Fibroblast of lung (primary cell): Measurements from ENCODE around the gene CAPN13. TPM values are rescaled to one million over a fixed set of nuclear protein-coding genes. Genes with fewer than 3 reads are reported as not detected.

ENCODE experiments used
- DNase-seq, 2 donors: peaks; one replicate each; pipeline versions ENCODE4 v3.0.0 to v3.0.0-alpha.2; 2010; ENCODE audit warnings: low read depth in 2 of 2
- H2AFZ ChIP-seq: 2 replicates; pipeline ENCODE4 v1.5.1; 2012; ENCODE audit warnings: low read length, control low read depth, inconsistent platforms
- H3K27ac ChIP-seq: 2 replicates; pipeline ENCODE4 v1.5.1; 2011; ENCODE audit warnings: low read length, control low read depth; ENCODE audit not compliant: insufficient read depth
- H3K27me3 ChIP-seq: 2 replicates; pipeline ENCODE4 v1.5.1; 2011; ENCODE audit warnings: mild to moderate bottlenecking, low read length; ENCODE audit not compliant: control insufficient read depth, insufficient read depth
- H3K36me3 ChIP-seq: 2 replicates; pipeline ENCODE4 v1.5.1; 2011; ENCODE audit warnings: low read length; ENCODE audit not compliant: control insufficient read depth, insufficient read depth
- H3K4me1 ChIP-seq: 2 replicates; pipeline ENCODE4 v1.5.1; 2011; ENCODE audit warnings: low read length; ENCODE audit not compliant: control insufficient read depth, insufficient read depth; ENCODE audit errors: extremely low read depth
- H3K4me2 ChIP-seq: 2 replicates; pipeline ENCODE4 v1.5.1; 2011; ENCODE audit warnings: low read length, control low read depth; ENCODE audit not compliant: insufficient read depth; ENCODE audit errors: extremely low read depth
- H3K4me3 ChIP-seq, 4 experiments: fragments of 200-600 bp in 1 of 4; sonication (generic) in 1 of 4; replicated peaks in 1 of 4; 2 replicates each; pipeline ENCODE4 v1.5.1; 2011 to 2016; ENCODE audit warnings: low read length in 4 of 4, low read depth in 3 of 4, mild to moderate bottlenecking in 3 of 4, control low read depth in 2 of 4, inconsistent platforms in 1 of 4, mixed read lengths in 1 of 4; ENCODE audit not compliant: insufficient read depth in 1 of 4; ENCODE audit errors: control extremely low read depth in 1 of 4
- H3K79me2 ChIP-seq: 2 replicates; pipeline ENCODE4 v1.5.1; 2012; ENCODE audit warnings: mild to moderate bottlenecking, low read length, inconsistent platforms; ENCODE audit not compliant: control insufficient read depth, insufficient read depth
- H3K9ac ChIP-seq: 2 replicates; pipeline ENCODE4 v1.5.1; 2011; ENCODE audit warnings: mild to moderate bottlenecking, low read length, control low read depth; ENCODE audit not compliant: insufficient read depth
- H3K9me3 ChIP-seq: 2 replicates; pipeline ENCODE4 v1.5.1; 2012; ENCODE audit warnings: low read depth, low read length; ENCODE audit not compliant: control insufficient read depth, insufficient read depth
- H4K20me1 ChIP-seq: 2 replicates; pipeline ENCODE4 v1.5.1; 2011; ENCODE audit warnings: low read length; ENCODE audit not compliant: control insufficient read depth, insufficient read depth; ENCODE audit errors: extremely low read depth
- EZH2 ChIP-seq: IDR thresholded peaks from 2 replicates; pipeline ENCODE4 v1.5.1; 2012; ENCODE audit warnings: low read length, control low read depth, mild to moderate bottlenecking; ENCODE audit errors: missing control alignments
- polyA plus RNA-seq, 2 donors: library from polyadenylated mRNA; depleted of rRNA in 1 of 2; stranded (reverse) in 1 of 2; unstranded in 1 of 2; fragments of >200 nt; gene quantifications; 2 replicates each; pipeline ENCODE4 v1.2.1, GENCODE V29; 2011 to 2012; ENCODE audit warnings: missing spikeins in 1 of 2
- total RNA-seq: library from RNA; depleted of rRNA; stranded (reverse); fragments of >200 nt; gene quantifications from 2 replicates; pipeline ENCODE4 v1.2.1, GENCODE V29; 2014
- TF ChIP-seq, protein P1 (sequence below), 2 donors: IDR thresholded peaks in 1 of 2; conservative IDR thresholded peaks in 1 of 2; 1 replicate in 1 of 2; 2 replicates in 1 of 2; pipeline ENCODE4 v1.5.1; 2011 to 2012; ENCODE audit warnings: low read length in 2 of 2, control low read depth in 1 of 2, inconsistent platforms in 1 of 2, low read depth in 1 of 2, mild to moderate bottlenecking in 1 of 2

The CAPN13 gene
- total and polyA plus RNA-seq, 2 donors (not counting 1 experiment from before 2014, with no cell fraction given) = not detected

DNA sequence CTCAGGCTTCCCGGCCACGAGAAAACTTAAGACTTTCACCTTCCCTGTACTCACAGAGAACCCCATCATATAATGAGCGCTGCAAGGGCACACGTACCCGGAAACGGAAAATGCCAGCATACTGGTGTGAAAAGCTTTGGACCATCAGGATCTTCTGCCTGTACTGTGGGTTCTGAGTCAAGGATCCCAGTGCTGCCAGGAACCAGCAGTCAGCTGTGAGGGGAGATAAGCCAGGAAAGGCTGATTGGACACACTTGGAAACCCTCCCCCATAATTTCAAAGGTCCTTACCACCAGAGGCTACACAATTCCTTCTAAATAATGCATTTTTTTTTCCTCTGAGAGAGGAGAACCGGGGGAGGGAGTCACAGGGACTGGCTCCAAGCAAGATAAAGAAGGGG is 31.4 kb downstream of the CAPN13 start:
- Histone ChIP-seq H2AFZ (no peak overlapping the region), H3K36me3 (no peaks in the 10 kb centered on the region), H4K20me1 (no peaks in the 10 kb centered on the region), H3K79me2 (no peaks in the 10 kb centered on the region), H3K4me2 (no peak overlapping the region), H3K4me1 (no peaks in the 10 kb centered on the region), H3K27ac (no peak overlapping the region), H3K9ac (no peak overlapping the region), H3K27me3 (no peaks in the 10 kb centered on the region), H3K4me3 (no peak overlapping the region), H3K9me3 (no peaks in the 10 kb centered on the region)
- DNase-seq = no peak
- TF ChIP-seq, protein P1, sequence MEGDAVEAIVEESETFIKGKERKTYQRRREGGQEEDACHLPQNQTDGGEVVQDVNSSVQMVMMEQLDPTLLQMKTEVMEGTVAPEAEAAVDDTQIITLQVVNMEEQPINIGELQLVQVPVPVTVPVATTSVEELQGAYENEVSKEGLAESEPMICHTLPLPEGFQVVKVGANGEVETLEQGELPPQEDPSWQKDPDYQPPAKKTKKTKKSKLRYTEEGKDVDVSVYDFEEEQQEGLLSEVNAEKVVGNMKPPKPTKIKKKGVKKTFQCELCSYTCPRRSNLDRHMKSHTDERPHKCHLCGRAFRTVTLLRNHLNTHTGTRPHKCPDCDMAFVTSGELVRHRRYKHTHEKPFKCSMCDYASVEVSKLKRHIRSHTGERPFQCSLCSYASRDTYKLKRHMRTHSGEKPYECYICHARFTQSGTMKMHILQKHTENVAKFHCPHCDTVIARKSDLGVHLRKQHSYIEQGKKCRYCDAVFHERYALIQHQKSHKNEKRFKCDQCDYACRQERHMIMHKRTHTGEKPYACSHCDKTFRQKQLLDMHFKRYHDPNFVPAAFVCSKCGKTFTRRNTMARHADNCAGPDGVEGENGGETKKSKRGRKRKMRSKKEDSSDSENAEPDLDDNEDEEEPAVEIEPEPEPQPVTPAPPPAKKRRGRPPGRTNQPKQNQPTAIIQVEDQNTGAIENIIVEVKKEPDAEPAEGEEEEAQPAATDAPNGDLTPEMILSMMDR (conservative IDR thresholded peaks at IDR 0.05 in 1 of 2, IDR thresholded peaks at IDR 0.05 in 1 of 2; ENCODE audit: low read depth in 1 of 2, low read length in 2 of 2) = no peak
- TF ChIP-seq EZH2 = no peak

DNA sequence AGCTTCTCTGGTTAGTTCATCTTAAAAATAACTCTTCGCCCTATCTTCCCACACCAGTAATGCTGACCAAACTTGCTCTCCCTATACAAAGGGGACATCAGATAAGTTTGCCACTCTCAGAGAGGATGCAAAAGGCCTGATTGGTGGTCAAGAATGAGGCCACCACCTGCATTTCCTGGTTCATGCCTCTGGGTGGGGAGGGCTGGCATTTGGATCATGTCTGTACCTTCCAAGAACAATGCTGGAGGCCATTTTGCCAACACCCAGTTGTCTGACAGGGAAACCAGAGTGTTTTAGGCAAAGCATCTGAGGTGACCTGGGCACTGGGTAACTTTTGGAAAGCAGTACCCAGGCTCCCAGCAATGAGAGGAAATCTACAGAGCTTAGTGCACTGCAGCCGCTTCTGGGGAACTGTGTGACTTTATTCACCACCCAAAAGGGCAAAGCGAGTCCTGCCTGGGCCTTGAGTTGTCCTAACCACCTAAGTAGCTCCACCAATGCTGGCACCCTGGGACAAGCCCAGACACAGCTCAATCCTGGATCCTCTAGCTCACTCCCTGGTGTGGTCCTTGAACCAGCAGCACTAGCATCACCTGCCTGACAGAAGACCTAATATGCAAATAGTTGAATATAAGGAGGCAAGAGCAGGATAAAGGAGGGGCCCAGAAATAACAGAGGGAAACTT is 35.1 kb downstream of the CAPN13 start:
- Histone ChIP-seq H3K9me3 (no peaks in the 10 kb centered on the region), H3K27me3 (no peaks in the 10 kb centered on the region), H4K20me1 (no peaks in the 10 kb centered on the region), H3K9ac (no peak overlapping the region), H3K4me3 (no peak overlapping the region), H3K4me2 (no peak overlapping the region), H2AFZ (no peak overlapping the region), H3K79me2 (no peaks in the 10 kb centered on the region), H3K27ac (no peak overlapping the region), H3K36me3 (no peaks in the 10 kb centered on the region), H3K4me1 (no peaks in the 10 kb centered on the region)
- DNase-seq = no peak
- TF ChIP-seq, protein P1 (conservative IDR thresholded peaks at IDR 0.05 in 1 of 2, IDR thresholded peaks at IDR 0.05 in 1 of 2; ENCODE audit: low read depth in 1 of 2, low read length in 2 of 2) = no peak
- TF ChIP-seq EZH2 = no peak

DNA sequence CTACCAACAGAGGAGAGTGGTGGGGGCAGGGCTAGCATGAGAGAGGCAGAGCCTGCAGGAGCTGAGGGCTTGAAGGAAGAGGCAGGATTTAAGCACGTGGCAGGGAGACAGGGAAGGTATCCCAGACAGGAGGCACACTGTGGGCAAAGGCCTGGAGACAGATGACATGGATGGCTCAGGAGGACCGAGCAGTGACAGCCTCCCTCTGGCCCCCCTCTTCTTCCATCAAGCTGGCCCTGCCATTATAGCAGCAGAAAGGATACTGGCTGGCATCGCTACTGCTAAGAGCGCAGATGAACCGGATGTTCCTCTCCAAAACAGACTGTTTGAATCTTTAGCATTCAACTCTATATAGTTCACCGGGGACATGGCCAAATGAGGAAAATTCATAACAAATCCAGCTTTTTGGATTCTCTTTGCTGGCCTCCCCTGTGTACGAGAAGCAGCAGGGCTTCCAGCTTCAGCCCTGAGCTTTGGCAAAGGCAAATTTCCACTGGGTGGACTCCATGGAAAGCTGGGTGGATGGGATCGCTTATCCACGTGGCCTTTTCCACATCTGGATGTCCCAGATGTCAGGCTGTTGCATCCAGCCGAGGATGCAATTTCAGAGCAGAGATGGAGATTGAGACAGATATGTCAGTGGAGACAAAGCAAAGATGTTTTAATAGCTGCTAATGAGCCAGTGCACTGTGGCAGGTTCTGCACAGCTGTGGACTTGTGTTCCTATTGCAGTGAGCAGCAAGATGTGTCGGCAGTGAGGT is 36.2 kb downstream of the CAPN13 start:
- TF ChIP-seq EZH2 = no peak
- TF ChIP-seq, protein P1 (conservative IDR thresholded peaks at IDR 0.05 in 1 of 2, IDR thresholded peaks at IDR 0.05 in 1 of 2; ENCODE audit: low read depth in 1 of 2, low read length in 2 of 2) = no peak
- H3K9ac ChIP-seq = no peak overlapping the region
- H3K4me1 ChIP-seq = no peaks in the 10 kb centered on the region
- no peaks in the 10 kb centered on the region for H3K79me2 ChIP-seq
- H3K36me3 ChIP-seq = no peaks in the 10 kb centered on the region
- no peak for DNase-seq
- H3K4me2 ChIP-seq = no peak overlapping the region
- H3K9me3 ChIP-seq = no peaks in the 10 kb centered on the region
- no peak overlapping the region for H3K27ac ChIP-seq
- no peak overlapping the region for H3K4me3 ChIP-seq
- no peak overlapping the region for H2AFZ ChIP-seq
- H4K20me1 ChIP-seq = no peaks in the 10 kb centered on the region
- H3K27me3 ChIP-seq = peaks cover under 1% of the 10 kb centered on the region
